CD8-positive, alpha-beta memory T cell (primary cell): ENCODE data around the gene ANKRD31. TPM values are rescaled to one million over a fixed set of nuclear protein-coding genes. Genes with fewer than 3 reads are reported as not detected.

Experiments used
- CTCF ChIA-PET: fragments of 350-600 bp; sonication (Branson Sonifier 250); formaldehyde crosslinking; loops from one replicate; lab custom pipeline; 2021; ENCODE audit warnings: antibody characterized with exemption; lab: Charles Lee
- POLR2A ChIA-PET: fragments of 350-600 bp; sonication (Branson Sonifier 250); formaldehyde crosslinking; loops from one replicate; lab custom pipeline; 2021; ENCODE audit warnings: antibody characterized with exemption; lab: Charles Lee
- DNase-seq, 5 donors: peaks; one replicate each; pipeline versions ENCODE4 v3.0.0 to v3.0.0-alpha.2; 2020 to 2022; ENCODE audit warnings: mixed read lengths in 1 of 5
- H3K27ac ChIP-seq: one replicate; pipeline ENCODE4 v1.7.0; 2013; ENCODE audit warnings: low read depth, mild to moderate bottlenecking, low read length, moderate library complexity
- H3K27me3 ChIP-seq: 2 replicates; pipeline ENCODE4 v1.7.0; 2013; ENCODE audit warnings: low read length, mild to moderate bottlenecking; ENCODE audit not compliant: insufficient read depth, poor library complexity, severe bottlenecking
- H3K36me3 ChIP-seq: 2 replicates; pipeline ENCODE4 v1.7.0; 2013; ENCODE audit warnings: mild to moderate bottlenecking, low read length, moderate library complexity; ENCODE audit not compliant: insufficient read depth
- H3K4me1 ChIP-seq: 2 replicates; pipeline ENCODE4 v1.7.0; 2013; ENCODE audit warnings: mild to moderate bottlenecking, low read length, moderate library complexity; ENCODE audit not compliant: insufficient read depth
- H3K4me3 ChIP-seq: 2 replicates; pipeline ENCODE4 v1.7.0; 2013; ENCODE audit warnings: mild to moderate bottlenecking, low read length
- H3K9me3 ChIP-seq: 2 replicates; pipeline ENCODE4 v1.7.0; 2013; ENCODE audit warnings: mild to moderate bottlenecking, low read length
- H3K27ac Mint-ChIP-seq, 8 donors: one replicate each; pipeline ENCODE4 v1.8.0; 2020 to 2021; ENCODE audit warnings: mixed read lengths in 8 of 8, mild to moderate bottlenecking in 6 of 8, inconsistent platforms in 3 of 8, moderate library complexity in 3 of 8
- H3K27me3 Mint-ChIP-seq, 2 donors: one replicate each; pipeline ENCODE4 v1.8.0; 2020 to 2021; ENCODE audit warnings: mixed read lengths in 2 of 2, mild to moderate bottlenecking in 1 of 2, moderate library complexity in 1 of 2
- H3K36me3 Mint-ChIP-seq, 3 donors: one replicate each; pipeline ENCODE4 v1.8.0; 2020 to 2021; ENCODE audit warnings: mixed read lengths in 3 of 3, inconsistent platforms in 1 of 3, mild to moderate bottlenecking in 1 of 3
- H3K4me1 Mint-ChIP-seq, 3 donors: one replicate each; pipeline ENCODE4 v1.8.0; 2020 to 2021; ENCODE audit warnings: mixed read lengths in 3 of 3, inconsistent platforms in 1 of 3, mild to moderate bottlenecking in 1 of 3
- H3K4me3 Mint-ChIP-seq, 7 donors: one replicate each; pipeline ENCODE4 v1.8.0; 2020 to 2021; ENCODE audit warnings: mixed read lengths in 7 of 7, mild to moderate bottlenecking in 6 of 7, moderate library complexity in 4 of 7, inconsistent platforms in 2 of 7
- H3K9me3 Mint-ChIP-seq, 5 donors: one replicate each; pipeline ENCODE4 v1.8.0; 2020 to 2022; ENCODE audit warnings: mixed read lengths in 5 of 5, mild to moderate bottlenecking in 3 of 5, moderate library complexity in 2 of 5, inconsistent platforms in 1 of 5
- polyA plus RNA-seq: library from polyadenylated mRNA; unstranded; fragments of 300-500 nt; fragmentation: Illumina TruSeq; gene quantifications from one replicate; pipeline ENCODE4 v1.2.3, GENCODE V29; 2021
- total RNA-seq, 2 experiments: library from RNA; stranded (reverse); gene quantifications; one replicate each; pipeline ENCODE4 v1.2.3, GENCODE V29; 2021

ANKRD31 gene
- total RNA-seq: under 1 TPM; 0.64 to 0.66 TPM
- 0.33 TPM for polyA plus RNA-seq

- ChIA-PET CTCF (interaction anchor here (0.6 to 4.1 kb wide), 34 partner anchors 10 to 1286 kb away, joined by 3 to 37 read pairs (median 4); partner anchors contain the start of genes CERT1, FAM169A, GCNT4 and GFM2), POLR2A (interaction anchor here (0.6 to 3.0 kb wide), 9 partner anchors 100 to 1009 kb away, joined by 3 to 17 read pairs (median 4); partner anchors contain the start of genes CERT1, GCNT4, HMGCR and POLK)
- peaks cover 10 to 27% (median 23%) of the 10 kb centered on the region in 3 donors for H3K4me1 Mint-ChIP-seq
- H3K27me3 ChIP-seq: no peaks in the 10 kb centered on the region
- H3K27ac ChIP-seq: peak within 1 kb of the TSS; percentile 66
- DNase-seq: peak; percentile 82 to 93 (median 90)
- no peaks in the 10 kb centered on the region for H3K9me3 ChIP-seq
- peaks cover 13% of the 10 kb centered on the region for H3K4me1 ChIP-seq
- H3K36me3 Mint-ChIP-seq: peaks cover 0 to 1% (median 0%) of the 10 kb centered on the region in 3 donors
- H3K27ac Mint-ChIP-seq: peak within 1 kb of the TSS; percentile 76 to 99 (median 97)
- H3K36me3 ChIP-seq: no peaks in the 10 kb centered on the region
- H3K4me3 Mint-ChIP-seq: peak within 1 kb of the TSS; percentile 84 to 95 (median 95)
- peak within 1 kb of the TSS; percentile 72 for H3K4me3 ChIP-seq
- H3K9me3 Mint-ChIP-seq: no peaks in the 10 kb centered on the region
- peaks cover 0 to 7% of the 10 kb centered on the region in 2 donors for H3K27me3 Mint-ChIP-seq
These were observed at the start of gene ANKRD31 for GRCh38 chr5:75236322-75237316. Gene ANKRD31 (minus strand): TSS chr5:75236878. CDS start chr5:75236686, 192 bp downstream.

GRCh38 chr5:75286211-75286773 lies 49.6 kb upstream of the ANKRD31 start:
- no peaks in the 10 kb centered on the region for H3K4me1 ChIP-seq
- no peak overlapping the region for H3K4me3 ChIP-seq
- no peaks in the 10 kb centered on the region for H3K27me3 ChIP-seq
- Mint-ChIP-seq H3K36me3 (no peaks in the 10 kb centered on the region), H3K27ac (no peak overlapping the region), H3K4me1 (no peaks in the 10 kb centered on the region), H3K9me3 (peaks cover 0 to 2% (median 0%) of the 10 kb centered on the region in 5 donors), H3K4me3 (no peak overlapping the region), H3K27me3 (peaks cover 13 to 21% of the 10 kb centered on the region in 2 donors)
- no peaks in the 10 kb centered on the region for H3K9me3 ChIP-seq
- H3K36me3 ChIP-seq: no peaks in the 10 kb centered on the region
- no peak for DNase-seq
- H3K27ac ChIP-seq: no peak overlapping the region
- ChIA-PET POLR2A (no interaction called here), CTCF (no interaction called here)

- no peak for DNase-seq
- Mint-ChIP-seq H3K27me3 (peaks cover 7 to 12% of the 10 kb centered on the region in 2 donors), H3K4me3 (no peak overlapping the region), H3K36me3 (no peaks in the 10 kb centered on the region), H3K27ac (no peak overlapping the region), H3K9me3 (no peaks in the 10 kb centered on the region), H3K4me1 (no peaks in the 10 kb centered on the region)
- ChIA-PET CTCF (no interaction called here), POLR2A (no interaction called here)
- no peaks in the 10 kb centered on the region for H3K4me1 ChIP-seq
- no peak overlapping the region for H3K27ac ChIP-seq
- H3K36me3 ChIP-seq: no peaks in the 10 kb centered on the region
- no peak overlapping the region for H3K4me3 ChIP-seq
- no peaks in the 10 kb centered on the region for H3K27me3 ChIP-seq
- no peaks in the 10 kb centered on the region for H3K9me3 ChIP-seq
These were observed 45.9 kb upstream of the ANKRD31 start for GRCh38 chr5:75282581-75282980.

- ChIA-PET POLR2A (no interaction called here), CTCF (no interaction called here)
- no peaks in the 10 kb centered on the region for H3K36me3 ChIP-seq
- H3K4me1 Mint-ChIP-seq: no peaks in the 10 kb centered on the region
- H3K9me3 Mint-ChIP-seq: no peaks in the 10 kb centered on the region
- H3K27me3 Mint-ChIP-seq: peaks cover 7 to 12% of the 10 kb centered on the region in 2 donors
- H3K4me3 ChIP-seq: no peak overlapping the region
- H3K27ac ChIP-seq: no peak overlapping the region
- no peak overlapping the region for H3K27ac Mint-ChIP-seq
- H3K4me1 ChIP-seq: no peaks in the 10 kb centered on the region
- no peaks in the 10 kb centered on the region for H3K9me3 ChIP-seq
- no peak overlapping the region for H3K4me3 Mint-ChIP-seq
- no peak for DNase-seq
- H3K36me3 Mint-ChIP-seq: no peaks in the 10 kb centered on the region
- H3K27me3 ChIP-seq: no peaks in the 10 kb centered on the region
These were observed 45.2 kb upstream of the ANKRD31 start for GRCh38 chr5:75281716-75282465.

GRCh38 chr5:75279321-75279720 lies 42.6 kb upstream of the ANKRD31 start:
- Histone ChIP-seq H3K4me3 (no peak overlapping the region), H3K4me1 (no peaks in the 10 kb centered on the region), H3K27ac (no peak overlapping the region), H3K27me3 (no peaks in the 10 kb centered on the region), H3K9me3 (no peaks in the 10 kb centered on the region), H3K36me3 (no peaks in the 10 kb centered on the region)
- CTCF ChIA-PET: no interaction called here
- Mint-ChIP-seq H3K27ac (no peak overlapping the region), H3K4me1 (no peaks in the 10 kb centered on the region), H3K9me3 (no peaks in the 10 kb centered on the region), H3K36me3 (no peaks in the 10 kb centered on the region), H3K4me3 (no peak overlapping the region), H3K27me3 (peaks cover 2 to 12% of the 10 kb centered on the region in 2 donors)
- POLR2A ChIA-PET: no interaction called here
- DNase-seq: no peak

GRCh38 chr5:75277463-75277862 lies 40.8 kb upstream of the ANKRD31 start:
- no peak overlapping the region for H3K27ac Mint-ChIP-seq
- H3K9me3 Mint-ChIP-seq: no peaks in the 10 kb centered on the region
- no peaks in the 10 kb centered on the region for H3K36me3 Mint-ChIP-seq

GRCh38 chr5:75275756-75276155 lies 39.1 kb upstream of the ANKRD31 start:
- H3K36me3 ChIP-seq: no peaks in the 10 kb centered on the region
- no peaks in the 10 kb centered on the region for H3K4me1 ChIP-seq
- H3K27ac Mint-ChIP-seq: no peak overlapping the region
- H3K4me1 Mint-ChIP-seq: no peaks in the 10 kb centered on the region
- no peak overlapping the region for H3K27ac ChIP-seq
- H3K36me3 Mint-ChIP-seq: no peaks in the 10 kb centered on the region
- DNase-seq: no peak
- H3K9me3 ChIP-seq: no peaks in the 10 kb centered on the region
- POLR2A ChIA-PET: no interaction called here
- CTCF ChIA-PET: no interaction called here
- H3K27me3 Mint-ChIP-seq: no peaks in the 10 kb centered on the region
- no peak overlapping the region for H3K4me3 ChIP-seq
- no peaks in the 10 kb centered on the region for H3K27me3 ChIP-seq
- H3K4me3 Mint-ChIP-seq: no peak overlapping the region
- no peaks in the 10 kb centered on the region for H3K9me3 Mint-ChIP-seq

More at GRCh38 chr5:75277463-75277862, 40.8 kb upstream of the ANKRD31 start:
- peaks cover under 1 to 1% of the 10 kb centered on the region in 2 donors for H3K27me3 Mint-ChIP-seq
- no peaks in the 10 kb centered on the region for H3K4me1 ChIP-seq
- H3K9me3 ChIP-seq: no peaks in the 10 kb centered on the region
- no peak overlapping the region for H3K4me3 Mint-ChIP-seq
- no peak for DNase-seq
- H3K4me1 Mint-ChIP-seq: no peaks in the 10 kb centered on the region
- ChIA-PET POLR2A (no interaction called here), CTCF (no interaction called here)
- H3K4me3 ChIP-seq: no peak overlapping the region
- H3K36me3 ChIP-seq: no peaks in the 10 kb centered on the region
- no peak overlapping the region for H3K27ac ChIP-seq
- no peaks in the 10 kb centered on the region for H3K27me3 ChIP-seq
